Epithelial cell of esophagus (primary cell): ENCODE measurements around the gene RER1.

Experiments
- DNase-seq: peaks from one replicate; pipeline ENCODE4 v3.0.0; 2010; ENCODE audit warnings: low read depth
- H3K4me3 ChIP-seq: 2 replicates; pipeline ENCODE4 v1.5.1; 2011; ENCODE audit warnings: mild to moderate bottlenecking, low read length, control low read depth
- CTCF ChIP-seq: IDR thresholded peaks from 2 replicates; pipeline ENCODE4 v1.5.1; 2011; ENCODE audit warnings: low read depth, mild to moderate bottlenecking, low read length, control low read depth, inconsistent platforms; ENCODE audit not compliant: insufficient read depth; ENCODE audit errors: missing control alignments

Gene RER1

GRCh38 chr1:2383576-2383975 is 8.1 kb upstream of the RER1 start:
- H3K4me3 ChIP-seq, result no peak overlapping the region
- no peak for DNase-seq
- no peak for TF ChIP-seq CTCF

GRCh38 chr1:2384130-2384860 is 7.3 kb upstream of the RER1 start:
- no peak for DNase-seq
- TF ChIP-seq CTCF, result no peak
- H3K4me3 ChIP-seq, result no peak overlapping the region

- no peak for DNase-seq
- TF ChIP-seq CTCF, result no peak
- no peak overlapping the region for H3K4me3 ChIP-seq
Observed at GRCh38 chr1:2384941-2385481, 6.6 kb upstream of the RER1 start.

GRCh38 chr1:2385606-2386280 is 5.9 kb upstream of the RER1 start:
- TF ChIP-seq CTCF, result no peak
- DNase-seq, result no peak
- H3K4me3 ChIP-seq, result no peak overlapping the region

- no peak for DNase-seq
- no peak overlapping the region for H3K4me3 ChIP-seq
- no peak for TF ChIP-seq CTCF
Observed at GRCh38 chr1:2386636-2387611, 4.7 kb upstream of the RER1 start.

GRCh38 chr1:2388004-2388913 is 3.4 kb upstream of the RER1 start:
- H3K4me3 ChIP-seq, result no peak overlapping the region
- no peak for TF ChIP-seq CTCF
- DNase-seq, result no peak
